CD8-positive, alpha-beta memory T cell (primary cell): ENCODE data around the gene DNMT3L. TPM values are rescaled to one million over a fixed set of nuclear protein-coding genes. Genes with fewer than 3 reads are reported as not detected.
"Not testable (repeated sequence)": the region's sequence is repeated elsewhere in the genome, so short reads cannot be mapped to it uniquely, and the experiment has no call there.

ENCODE experiments used
- CTCF ChIA-PET: fragments of 350-600 bp; sonication (Branson Sonifier 250); formaldehyde crosslinking; loops from one replicate; lab custom pipeline; 2021; ENCODE audit warnings: antibody characterized with exemption; lab: Charles Lee
- POLR2A ChIA-PET: fragments of 350-600 bp; sonication (Branson Sonifier 250); formaldehyde crosslinking; loops from one replicate; lab custom pipeline; 2021; ENCODE audit warnings: antibody characterized with exemption; lab: Charles Lee
- DNase-seq, 5 donors: peaks; one replicate each; pipeline versions ENCODE4 v3.0.0 to v3.0.0-alpha.2; 2020 to 2022; ENCODE audit warnings: mixed read lengths in 1 of 5
- H3K27ac ChIP-seq: one replicate; pipeline ENCODE4 v1.7.0; 2013; ENCODE audit warnings: low read depth, mild to moderate bottlenecking, low read length, moderate library complexity
- H3K27me3 ChIP-seq: 2 replicates; pipeline ENCODE4 v1.7.0; 2013; ENCODE audit warnings: low read length, mild to moderate bottlenecking; ENCODE audit not compliant: insufficient read depth, poor library complexity, severe bottlenecking
- H3K36me3 ChIP-seq: 2 replicates; pipeline ENCODE4 v1.7.0; 2013; ENCODE audit warnings: mild to moderate bottlenecking, low read length, moderate library complexity; ENCODE audit not compliant: insufficient read depth
- H3K4me1 ChIP-seq: 2 replicates; pipeline ENCODE4 v1.7.0; 2013; ENCODE audit warnings: mild to moderate bottlenecking, low read length, moderate library complexity; ENCODE audit not compliant: insufficient read depth
- H3K4me3 ChIP-seq: 2 replicates; pipeline ENCODE4 v1.7.0; 2013; ENCODE audit warnings: mild to moderate bottlenecking, low read length
- H3K9me3 ChIP-seq: 2 replicates; pipeline ENCODE4 v1.7.0; 2013; ENCODE audit warnings: mild to moderate bottlenecking, low read length
- H3K27ac Mint-ChIP-seq, 8 donors: one replicate each; pipeline ENCODE4 v1.8.0; 2020 to 2021; ENCODE audit warnings: mixed read lengths in 8 of 8, mild to moderate bottlenecking in 6 of 8, inconsistent platforms in 3 of 8, moderate library complexity in 3 of 8
- H3K27me3 Mint-ChIP-seq, 2 donors: one replicate each; pipeline ENCODE4 v1.8.0; 2020 to 2021; ENCODE audit warnings: mixed read lengths in 2 of 2, mild to moderate bottlenecking in 1 of 2, moderate library complexity in 1 of 2
- H3K36me3 Mint-ChIP-seq, 3 donors: one replicate each; pipeline ENCODE4 v1.8.0; 2020 to 2021; ENCODE audit warnings: mixed read lengths in 3 of 3, inconsistent platforms in 1 of 3, mild to moderate bottlenecking in 1 of 3
- H3K4me1 Mint-ChIP-seq, 3 donors: one replicate each; pipeline ENCODE4 v1.8.0; 2020 to 2021; ENCODE audit warnings: mixed read lengths in 3 of 3, inconsistent platforms in 1 of 3, mild to moderate bottlenecking in 1 of 3
- H3K4me3 Mint-ChIP-seq, 7 donors: one replicate each; pipeline ENCODE4 v1.8.0; 2020 to 2021; ENCODE audit warnings: mixed read lengths in 7 of 7, mild to moderate bottlenecking in 6 of 7, moderate library complexity in 4 of 7, inconsistent platforms in 2 of 7
- H3K9me3 Mint-ChIP-seq, 5 donors: one replicate each; pipeline ENCODE4 v1.8.0; 2020 to 2022; ENCODE audit warnings: mixed read lengths in 5 of 5, mild to moderate bottlenecking in 3 of 5, moderate library complexity in 2 of 5, inconsistent platforms in 1 of 5
- polyA plus RNA-seq: library from polyadenylated mRNA; unstranded; fragments of 300-500 nt; fragmentation: Illumina TruSeq; gene quantifications from one replicate; pipeline ENCODE4 v1.2.3, GENCODE V29; 2021
- total RNA-seq, 2 experiments: library from RNA; stranded (reverse); gene quantifications; one replicate each; pipeline ENCODE4 v1.2.3, GENCODE V29; 2021

The DNMT3L gene
- total and polyA plus RNA-seq, 3 experiments from 2014 or later = not detected

GRCh38 chr21:44240353-44240752, 21.3 kb downstream of the DNMT3L start:
- POLR2A ChIA-PET, H3K9me3 ChIP-seq, CTCF ChIA-PET, DNase-seq, H3K27ac Mint-ChIP-seq, H3K27me3 Mint-ChIP-seq, H3K27me3 ChIP-seq, H3K4me3 Mint-ChIP-seq, H3K4me1 Mint-ChIP-seq, H3K36me3 ChIP-seq, H3K4me3 ChIP-seq, H3K27ac ChIP-seq, H3K9me3 Mint-ChIP-seq, H3K4me1 ChIP-seq, H3K36me3 Mint-ChIP-seq: not testable (repeated sequence)

- H3K27ac Mint-ChIP-seq = not testable (repeated sequence)
Measured at GRCh38 chr21:44229561-44229960, 32.1 kb downstream of the DNMT3L start.

GRCh38 chr21:44228109-44228508, 33.6 kb downstream of the DNMT3L start:
- H3K9me3 ChIP-seq, H3K36me3 Mint-ChIP-seq, H3K4me1 ChIP-seq, H3K27me3 Mint-ChIP-seq, H3K9me3 Mint-ChIP-seq, H3K27ac Mint-ChIP-seq, CTCF ChIA-PET, DNase-seq, H3K36me3 ChIP-seq, POLR2A ChIA-PET, H3K27ac ChIP-seq, H3K4me3 Mint-ChIP-seq, H3K4me3 ChIP-seq, H3K27me3 ChIP-seq, H3K4me1 Mint-ChIP-seq: not testable (repeated sequence)

More at GRCh38 chr21:44229561-44229960, 32.1 kb downstream of the DNMT3L start:
- CTCF ChIA-PET, H3K36me3 Mint-ChIP-seq, H3K36me3 ChIP-seq, H3K9me3 Mint-ChIP-seq, H3K4me3 ChIP-seq, H3K4me1 Mint-ChIP-seq, H3K4me1 ChIP-seq, H3K27me3 ChIP-seq, POLR2A ChIA-PET, H3K27ac ChIP-seq, DNase-seq, H3K27me3 Mint-ChIP-seq, H3K4me3 Mint-ChIP-seq, H3K9me3 ChIP-seq: not testable (repeated sequence)

GRCh38 chr21:44227614-44228013, 34.1 kb downstream of the DNMT3L start:
- H3K27ac Mint-ChIP-seq, H3K27me3 ChIP-seq, H3K27me3 Mint-ChIP-seq, DNase-seq, H3K4me3 Mint-ChIP-seq, H3K4me1 ChIP-seq, POLR2A ChIA-PET, H3K36me3 ChIP-seq, H3K27ac ChIP-seq, H3K4me3 ChIP-seq, H3K9me3 ChIP-seq, H3K36me3 Mint-ChIP-seq, H3K9me3 Mint-ChIP-seq, H3K4me1 Mint-ChIP-seq, CTCF ChIA-PET: not testable (repeated sequence)

GRCh38 chr21:44225605-44226004, 36.1 kb downstream of the DNMT3L start:
- CTCF ChIA-PET, H3K27ac ChIP-seq, H3K27me3 Mint-ChIP-seq, H3K4me3 Mint-ChIP-seq, H3K4me3 ChIP-seq, DNase-seq, H3K9me3 Mint-ChIP-seq, H3K4me1 Mint-ChIP-seq, H3K36me3 Mint-ChIP-seq, H3K27ac Mint-ChIP-seq, POLR2A ChIA-PET, H3K4me1 ChIP-seq, H3K36me3 ChIP-seq, H3K27me3 ChIP-seq, H3K9me3 ChIP-seq: not testable (repeated sequence)

- H3K4me3 Mint-ChIP-seq, H3K36me3 ChIP-seq, H3K9me3 Mint-ChIP-seq, H3K4me1 ChIP-seq, H3K9me3 ChIP-seq, H3K36me3 Mint-ChIP-seq, H3K4me1 Mint-ChIP-seq, H3K27ac Mint-ChIP-seq, H3K27me3 ChIP-seq, H3K4me3 ChIP-seq, DNase-seq, POLR2A ChIA-PET, H3K27me3 Mint-ChIP-seq, CTCF ChIA-PET, H3K27ac ChIP-seq: not testable (repeated sequence)
Measured at GRCh38 chr21:44223334-44223733, 38.4 kb downstream of the DNMT3L start.

GRCh38 chr21:44220674-44221073, 41.0 kb downstream of the DNMT3L start:
- H3K9me3 ChIP-seq, H3K27me3 ChIP-seq, H3K4me3 ChIP-seq, H3K4me3 Mint-ChIP-seq, H3K9me3 Mint-ChIP-seq, H3K27me3 Mint-ChIP-seq, H3K36me3 Mint-ChIP-seq, POLR2A ChIA-PET, H3K4me1 Mint-ChIP-seq, H3K27ac ChIP-seq, H3K36me3 ChIP-seq, DNase-seq, H3K4me1 ChIP-seq, H3K27ac Mint-ChIP-seq, CTCF ChIA-PET: not testable (repeated sequence)

- H3K27ac Mint-ChIP-seq, CTCF ChIA-PET, H3K9me3 Mint-ChIP-seq, H3K9me3 ChIP-seq, H3K27me3 Mint-ChIP-seq, H3K36me3 ChIP-seq, DNase-seq, H3K4me3 Mint-ChIP-seq, H3K36me3 Mint-ChIP-seq, H3K4me1 Mint-ChIP-seq, POLR2A ChIA-PET, H3K27ac ChIP-seq, H3K27me3 ChIP-seq, H3K4me1 ChIP-seq, H3K4me3 ChIP-seq: not testable (repeated sequence)
Measured at GRCh38 chr21:44218461-44218860, 43.2 kb downstream of the DNMT3L start.

- POLR2A ChIA-PET, H3K4me1 Mint-ChIP-seq, H3K36me3 ChIP-seq, H3K27ac Mint-ChIP-seq, H3K27ac ChIP-seq, H3K36me3 Mint-ChIP-seq, H3K9me3 Mint-ChIP-seq, H3K27me3 Mint-ChIP-seq, H3K4me1 ChIP-seq, H3K4me3 Mint-ChIP-seq, H3K4me3 ChIP-seq, H3K9me3 ChIP-seq, CTCF ChIA-PET, H3K27me3 ChIP-seq, DNase-seq: not testable (repeated sequence)
Measured at GRCh38 chr21:44211978-44212377, 49.7 kb downstream of the DNMT3L start.
